ENCODE data around the gene PODXL2. TPM values are rescaled to one million over a fixed set of nuclear protein-coding genes. Genes with fewer than 3 reads are reported as not detected.

Gene PODXL2
- total RNA-seq, 3 donors from 2014 or later (not counting 1 experiment from before 2014, with no cell fraction given) = 2.2 to 3.5 (median 2.7) TPM

DNA sequence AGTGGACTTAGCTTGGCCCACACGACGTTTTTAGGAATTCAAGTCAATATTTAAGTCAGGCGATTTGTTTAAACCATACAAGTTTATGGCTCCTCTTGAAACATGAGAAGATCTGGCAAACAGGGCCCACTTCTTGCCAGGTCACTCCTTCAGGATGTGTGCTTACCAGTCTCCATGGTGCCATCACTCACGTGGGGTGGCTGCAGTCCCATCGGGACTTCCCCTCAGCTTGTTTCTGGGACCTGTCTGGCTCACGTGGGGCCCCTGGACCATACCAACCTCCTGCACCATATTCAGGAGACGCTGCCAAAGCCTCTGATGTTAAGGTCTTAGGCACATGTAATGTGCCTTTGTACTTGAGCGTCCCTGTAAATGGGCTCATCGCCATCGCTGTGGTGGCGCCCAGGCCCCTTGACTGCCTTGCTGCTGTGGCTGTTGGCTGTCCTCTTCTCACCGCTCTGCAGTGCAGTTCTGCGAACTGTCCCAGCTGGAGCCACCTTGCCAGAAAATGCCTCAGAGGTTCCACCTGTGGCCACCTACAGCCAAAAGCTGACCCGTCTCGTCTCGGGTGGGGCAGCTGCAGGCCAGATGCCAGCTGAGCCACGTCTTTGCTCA lies 21.9 kb upstream of the PODXL2 start:
- ATAC-seq = no peak
- WGBS (ENCODE audit: insufficient coverage) = 97% methylated on average over 17 of the region's 17 CpGs
- Histone ChIP-seq H3K4me3 (ENCODE audit: low read length) (no peak overlapping the region), H3K27me3 (ENCODE audit: control insufficient read depth, insufficient read depth, low read length) (no peaks in the 10 kb centered on the region), H3K9me3 (ENCODE audit: control insufficient read depth, insufficient read depth, low read length) (no peaks in the 10 kb centered on the region), H3K36me3 (ENCODE audit: control insufficient read depth, insufficient read depth, low read length) (peaks cover 36% of the 10 kb centered on the region), H3K27ac (ENCODE audit: low read length) (no peak overlapping the region), H3K4me1 (ENCODE audit: control insufficient read depth, insufficient read depth, low read length) (no peaks in the 10 kb centered on the region)
- Mint-ChIP-seq H3K4me1 (peaks cover 0 to 5% of the 10 kb centered on the region in 2 donors), H3K27me3 (ENCODE audit: low read depth in 2 of 2) (no peaks in the 10 kb centered on the region), H3K4me3 (no peak overlapping the region), H3K9me3 (no peaks in the 10 kb centered on the region), H3K27ac (no peak overlapping the region), H3K36me3 (peaks cover 10% of the 10 kb centered on the region)
- TF ChIP-seq, protein P1, sequence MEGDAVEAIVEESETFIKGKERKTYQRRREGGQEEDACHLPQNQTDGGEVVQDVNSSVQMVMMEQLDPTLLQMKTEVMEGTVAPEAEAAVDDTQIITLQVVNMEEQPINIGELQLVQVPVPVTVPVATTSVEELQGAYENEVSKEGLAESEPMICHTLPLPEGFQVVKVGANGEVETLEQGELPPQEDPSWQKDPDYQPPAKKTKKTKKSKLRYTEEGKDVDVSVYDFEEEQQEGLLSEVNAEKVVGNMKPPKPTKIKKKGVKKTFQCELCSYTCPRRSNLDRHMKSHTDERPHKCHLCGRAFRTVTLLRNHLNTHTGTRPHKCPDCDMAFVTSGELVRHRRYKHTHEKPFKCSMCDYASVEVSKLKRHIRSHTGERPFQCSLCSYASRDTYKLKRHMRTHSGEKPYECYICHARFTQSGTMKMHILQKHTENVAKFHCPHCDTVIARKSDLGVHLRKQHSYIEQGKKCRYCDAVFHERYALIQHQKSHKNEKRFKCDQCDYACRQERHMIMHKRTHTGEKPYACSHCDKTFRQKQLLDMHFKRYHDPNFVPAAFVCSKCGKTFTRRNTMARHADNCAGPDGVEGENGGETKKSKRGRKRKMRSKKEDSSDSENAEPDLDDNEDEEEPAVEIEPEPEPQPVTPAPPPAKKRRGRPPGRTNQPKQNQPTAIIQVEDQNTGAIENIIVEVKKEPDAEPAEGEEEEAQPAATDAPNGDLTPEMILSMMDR (IDR thresholded peaks at IDR 0.05) = no peak
- DNase-seq = no peak
- intact Hi-C loops (cut with micrococcal nuclease) = no loop called here

- Mint-ChIP-seq H3K9me3 (no peaks in the 10 kb centered on the region), H3K4me1 (peaks cover 0 to 5% of the 10 kb centered on the region in 2 donors), H3K36me3 (peaks cover 10% of the 10 kb centered on the region), H3K4me3 (no peak overlapping the region), H3K27ac (no peak overlapping the region), H3K27me3 (ENCODE audit: low read depth in 2 of 2) (no peaks in the 10 kb centered on the region)
- DNase-seq = no peak
- Histone ChIP-seq H3K4me3 (ENCODE audit: low read length) (no peak overlapping the region), H3K36me3 (ENCODE audit: control insufficient read depth, insufficient read depth, low read length) (peaks cover 37% of the 10 kb centered on the region), H3K27ac (ENCODE audit: low read length) (no peak overlapping the region), H3K27me3 (ENCODE audit: control insufficient read depth, insufficient read depth, low read length) (no peaks in the 10 kb centered on the region), H3K4me1 (ENCODE audit: control insufficient read depth, insufficient read depth, low read length) (no peaks in the 10 kb centered on the region), H3K9me3 (ENCODE audit: control insufficient read depth, insufficient read depth, low read length) (no peaks in the 10 kb centered on the region)
- TF ChIP-seq, protein P1 (IDR thresholded peaks at IDR 0.05) = no peak
- WGBS (ENCODE audit: insufficient coverage) = 90% methylated on average over 7 of the region's 7 CpGs
- intact Hi-C loops (cut with micrococcal nuclease) = no loop called here
- ATAC-seq = no peak
These were observed 21.2 kb upstream of the PODXL2 start for GRCh38 chr3:127607675-127608361.

GRCh38 chr3:127608362-127608718 lies 20.6 kb upstream of the PODXL2 start:
- no peak overlapping the region for H3K27ac Mint-ChIP-seq
- H3K4me3 Mint-ChIP-seq = no peak overlapping the region
- H3K36me3 Mint-ChIP-seq = peaks cover 10% of the 10 kb centered on the region
- H3K9me3 ChIP-seq (ENCODE audit: control insufficient read depth, insufficient read depth, low read length) = no peaks in the 10 kb centered on the region
- H3K4me3 ChIP-seq (ENCODE audit: low read length) = no peak overlapping the region
- TF ChIP-seq, protein P1 (IDR thresholded peaks at IDR 0.05) = no peak
- H3K4me1 Mint-ChIP-seq = peaks cover 0 to 5% of the 10 kb centered on the region in 2 donors
- no peak overlapping the region for H3K27ac ChIP-seq (ENCODE audit: low read length)
- H3K9me3 Mint-ChIP-seq = no peaks in the 10 kb centered on the region
- peaks cover 37% of the 10 kb centered on the region for H3K36me3 ChIP-seq (ENCODE audit: control insufficient read depth, insufficient read depth, low read length)
- H3K27me3 ChIP-seq (ENCODE audit: control insufficient read depth, insufficient read depth, low read length) = no peaks in the 10 kb centered on the region
- intact Hi-C loops (cut with micrococcal nuclease) = no loop called here
- H3K27me3 Mint-ChIP-seq (ENCODE audit: low read depth in 2 of 2) = no peaks in the 10 kb centered on the region
- no peak for DNase-seq
- no peak for ATAC-seq
- 96% methylated on average over 14 of the region's 14 CpGs for WGBS (ENCODE audit: insufficient coverage)
- no peaks in the 10 kb centered on the region for H3K4me1 ChIP-seq (ENCODE audit: control insufficient read depth, insufficient read depth, low read length)
